Stimulated activated CD4-positive, alpha-beta T cell treated with anti-CD3 and anti-CD28 coated beads, Interleukin-1b, Interleukin-23, amount 100 ng/mL, for 1 hour (primary cell): ENCODE data around the gene UBC.

Experiments
- DNase-seq, 2 donors: peaks; one replicate each; pipeline ENCODE4 v3.0.0-alpha.2; 2020; ENCODE audit warnings: low read depth in 2 of 2

UBC gene

DNA sequence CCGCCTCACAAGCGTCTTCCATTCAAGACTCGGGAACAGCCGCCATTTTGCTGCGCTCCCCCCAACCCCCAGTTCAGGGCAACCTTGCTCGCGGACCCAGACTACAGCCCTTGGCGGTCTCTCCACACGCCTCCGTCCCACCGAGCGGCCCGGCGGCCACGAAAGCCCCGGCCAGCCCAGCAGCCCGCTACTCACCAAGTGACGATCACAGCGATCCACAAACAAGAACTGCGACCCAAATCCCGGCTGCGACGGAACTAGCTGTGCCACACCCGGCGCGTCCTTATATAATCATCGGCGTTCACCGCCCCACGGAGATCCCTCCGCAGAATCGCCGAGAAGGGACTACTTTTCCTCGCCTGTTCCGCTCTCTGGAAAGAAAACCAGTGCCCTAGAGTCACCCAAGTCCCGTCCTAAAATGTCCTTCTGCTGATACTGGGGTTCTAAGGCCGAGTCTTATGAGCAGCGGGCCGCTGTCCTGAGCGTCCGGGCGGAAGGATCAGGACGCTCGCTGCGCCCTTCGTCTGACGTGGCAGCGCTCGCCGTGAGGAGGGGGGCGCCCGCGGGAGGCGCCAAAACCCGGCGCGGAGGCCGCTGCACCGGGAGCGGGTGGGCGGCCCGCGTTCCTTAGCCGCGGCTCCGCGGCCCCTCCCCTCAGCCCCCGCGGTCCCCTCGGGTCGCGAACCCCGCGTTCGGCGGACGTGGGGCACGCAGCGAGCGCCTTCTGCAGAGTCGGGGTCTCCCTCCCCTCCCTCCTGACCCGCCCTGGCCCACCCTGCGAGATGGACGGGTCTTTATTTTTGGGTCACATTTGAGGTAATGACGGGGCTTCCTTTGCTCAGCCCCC, at the start of gene UBC:
Gene UBC (minus strand): TSS at position 259 of the 847 bp plus-strand sequence. CDS start 879 bp downstream, outside the sequence.
- DNase-seq, result peak; percentile 77 to 81

DNA sequence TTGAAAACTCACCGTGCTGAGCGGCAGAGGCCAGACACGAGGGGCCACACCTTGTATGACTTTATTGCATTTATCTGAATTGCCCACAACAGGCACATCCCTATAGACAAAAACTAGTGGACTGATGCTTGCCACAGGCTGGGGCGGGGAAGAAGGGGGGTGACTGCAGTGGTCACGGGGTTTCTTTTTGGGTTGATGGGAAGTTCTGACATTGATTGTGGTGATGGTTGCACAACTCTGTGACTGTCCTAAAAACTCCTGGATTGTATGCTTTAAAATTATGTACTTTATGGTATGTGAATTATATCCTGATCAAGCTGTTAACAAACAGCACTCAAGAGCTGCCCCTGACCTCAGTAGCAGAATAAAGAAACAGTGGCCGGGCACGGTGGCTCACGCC, 48.8 kb upstream of the UBC start:
- DNase-seq, result no peak

DNA sequence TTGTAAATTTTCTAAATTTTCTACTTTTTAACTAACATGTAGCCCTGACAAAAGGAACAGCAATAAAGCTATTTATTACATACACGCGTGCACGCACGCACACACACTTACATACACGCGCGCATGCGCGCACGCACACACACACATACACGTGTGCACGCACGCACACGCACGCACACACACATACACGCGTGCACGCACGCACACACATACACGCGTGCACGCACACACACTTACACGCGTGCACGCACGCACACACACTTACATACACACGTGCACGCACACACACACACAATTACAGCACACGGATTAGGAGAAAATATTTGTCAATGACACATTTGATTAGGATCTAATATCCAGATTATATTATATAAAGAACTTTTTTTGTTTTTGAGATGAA, 46.6 kb upstream of the UBC start:
- no peak for DNase-seq

DNA sequence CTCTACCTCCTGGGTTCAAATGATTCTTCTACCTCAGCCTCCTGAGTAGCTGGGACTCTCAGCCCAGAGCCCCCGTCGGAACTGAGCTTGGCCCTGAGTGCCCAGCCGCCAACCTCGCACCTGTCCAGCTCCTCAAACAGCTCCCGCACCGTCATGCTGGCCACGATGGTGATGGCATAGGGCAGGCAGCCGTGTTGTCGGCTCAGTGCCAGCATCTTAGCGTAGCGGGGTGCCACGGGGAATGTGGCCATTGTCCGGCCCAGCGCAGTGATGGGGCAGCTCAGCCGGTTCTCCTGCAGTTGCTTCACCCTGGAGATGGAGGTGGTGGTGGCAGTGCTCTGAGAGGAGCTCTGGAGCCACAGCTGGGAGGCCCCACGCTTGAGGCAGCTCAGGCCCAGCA, 42.1 kb upstream of the UBC start:
- no peak for DNase-seq

GRCh38 chr12:124954771-124955170, 40.3 kb upstream of the UBC start:
- no peak for DNase-seq

GRCh38 chr12:124953689-124954405, 39.4 kb upstream of the UBC start:
- no peak for DNase-seq

- DNase-seq, result no peak
Measured at GRCh38 chr12:124952801-124953200, 38.4 kb upstream of the UBC start.

- DNase-seq, result no peak
Measured at GRCh38 chr12:124952295-124952694, 37.8 kb upstream of the UBC start.

DNA sequence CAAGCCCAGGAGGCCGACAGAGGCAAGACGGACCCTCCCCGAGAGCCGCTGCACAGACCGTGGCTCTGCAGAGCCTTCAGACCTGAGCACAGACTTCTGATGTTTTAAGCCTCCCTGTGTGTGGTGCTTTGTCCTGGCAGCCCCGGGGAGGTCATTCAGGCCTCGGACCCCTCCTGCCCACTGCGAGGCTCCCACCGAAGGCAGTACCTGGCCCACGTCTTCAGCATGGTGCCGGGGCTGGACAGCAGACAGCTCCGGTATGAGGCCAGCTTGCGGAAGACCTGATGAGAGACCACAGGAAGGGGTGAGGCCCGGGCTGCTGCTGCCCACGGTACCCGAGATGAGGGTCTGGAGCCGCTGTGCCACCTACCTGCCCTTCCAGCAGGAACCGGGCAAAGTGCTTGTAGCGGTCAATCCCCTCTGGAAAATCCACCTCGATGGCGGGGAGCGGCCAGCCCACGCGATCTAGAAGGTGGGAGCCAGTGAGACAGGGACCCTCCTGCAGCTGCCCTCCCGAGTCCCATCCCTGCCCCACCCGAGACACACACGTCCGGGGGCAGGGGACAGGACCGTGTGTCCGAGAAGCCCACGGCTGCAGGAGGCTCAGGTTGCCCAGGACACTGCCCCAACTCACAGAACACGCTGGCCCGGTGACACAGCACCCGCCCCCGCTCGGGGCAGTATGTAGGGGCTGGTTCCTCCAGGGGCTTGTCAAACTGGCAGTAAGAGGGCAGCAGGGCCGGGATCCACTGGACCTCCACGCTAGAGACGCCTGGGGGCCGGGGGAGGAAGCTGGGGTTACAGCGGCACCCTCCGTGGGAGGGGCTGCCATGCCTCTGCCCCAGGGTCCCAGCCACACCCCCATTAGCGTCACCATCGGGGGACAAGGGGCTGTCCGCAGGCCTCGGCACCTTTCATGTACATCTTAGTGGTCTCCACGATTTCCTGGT, 35.6 kb upstream of the UBC start:
- DNase-seq, result no peak

DNA sequence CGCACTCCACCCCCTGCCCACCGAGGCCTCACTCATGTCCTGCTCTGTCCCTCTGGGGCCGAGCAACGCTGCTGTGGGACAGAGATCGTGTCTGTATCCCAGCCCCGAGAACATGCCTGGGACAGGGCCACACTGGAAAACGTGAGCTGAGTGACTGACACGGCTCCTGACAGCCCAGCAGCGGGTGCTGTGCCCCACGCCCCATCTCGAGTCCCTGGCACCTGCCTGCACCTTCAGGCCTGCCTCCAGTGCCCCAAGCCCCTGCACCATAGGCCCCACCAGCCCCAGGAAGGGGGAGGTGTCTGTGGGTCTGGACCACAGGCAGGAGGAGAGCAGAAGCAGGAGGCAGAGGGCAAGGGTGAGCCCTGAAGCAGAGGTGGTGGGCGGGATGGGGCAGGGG, 34.6 kb upstream of the UBC start:
- DNase-seq, result no peak

DNA sequence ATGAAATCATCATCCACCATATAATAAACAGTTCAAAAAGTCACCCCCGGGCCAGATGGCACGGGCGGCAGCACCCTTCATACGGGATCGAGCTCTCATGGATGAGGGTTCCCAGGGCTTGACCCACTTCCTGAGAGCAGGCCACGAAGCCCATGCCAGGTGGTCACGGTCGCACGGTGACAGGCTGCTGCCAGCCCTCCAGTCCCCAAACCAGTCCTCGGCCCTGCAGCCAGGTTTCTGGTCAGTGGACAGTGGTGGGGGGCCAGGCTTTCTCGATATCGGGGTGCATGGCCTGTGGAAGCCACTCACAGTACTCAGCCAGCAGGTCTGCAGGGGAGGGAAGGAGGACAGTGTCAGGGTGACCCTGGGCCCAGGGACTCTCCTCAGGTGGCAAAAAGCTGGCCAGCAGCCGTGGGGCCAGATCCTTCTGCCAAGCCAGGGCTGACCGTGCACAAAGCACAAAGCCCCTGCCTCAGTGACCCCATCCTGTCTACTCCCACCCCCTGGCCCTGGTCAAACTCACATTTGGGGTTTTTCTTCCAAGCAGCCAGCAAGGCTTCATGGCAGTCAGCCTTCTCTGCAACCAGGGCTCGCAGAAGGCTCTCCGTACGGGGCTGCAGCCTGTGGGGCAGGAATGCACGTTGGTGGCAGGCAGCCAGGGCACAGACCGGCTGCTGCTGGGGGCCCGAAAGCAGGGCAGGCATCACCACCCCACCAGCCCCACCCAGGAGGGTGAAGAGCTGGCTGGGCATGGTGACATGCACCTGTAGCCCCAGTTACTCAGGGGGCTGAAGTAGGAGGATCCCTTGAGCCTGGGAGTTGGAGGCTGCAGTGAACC, 33.3 kb upstream of the UBC start:
- no peak for DNase-seq

DNA sequence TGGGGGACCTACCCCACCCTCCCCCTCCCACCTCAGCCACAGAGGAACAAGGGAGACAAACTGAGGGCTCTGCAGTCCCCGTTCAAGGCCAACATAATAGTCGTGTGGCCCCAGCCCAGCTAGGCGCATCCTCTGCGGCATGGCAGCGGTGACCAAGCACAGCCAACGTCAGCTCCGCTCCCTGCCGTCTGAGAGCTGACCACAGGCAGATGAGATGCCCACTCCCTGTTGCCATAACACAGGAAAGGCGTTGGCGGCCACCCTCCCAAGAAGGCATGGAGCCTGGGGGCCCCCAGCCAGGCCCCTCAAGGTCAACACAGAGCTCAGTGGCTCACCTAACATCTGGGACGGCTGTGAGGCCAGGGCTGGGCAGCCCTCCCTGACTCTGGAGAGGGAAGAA, 32.6 kb upstream of the UBC start:
- DNase-seq, result no peak

GRCh38 chr12:124946447-124946793, 32.0 kb upstream of the UBC start:
- no peak for DNase-seq

GRCh38 chr12:124941170-124941527, 26.7 kb upstream of the UBC start:
- DNase-seq, result no peak

GRCh38 chr12:124940393-124941169, 26.1 kb upstream of the UBC start:
- DNase-seq, result peak; percentile 57 to 62

GRCh38 chr12:124940143-124940392, 25.6 kb upstream of the UBC start:
- DNase-seq, result no peak

- DNase-seq, result peak; percentile 74 to 93
Measured at GRCh38 chr12:124939421-124940142, 25.1 kb upstream of the UBC start.

GRCh38 chr12:124939079-124939420, 24.6 kb upstream of the UBC start:
- no peak for DNase-seq

DNA sequence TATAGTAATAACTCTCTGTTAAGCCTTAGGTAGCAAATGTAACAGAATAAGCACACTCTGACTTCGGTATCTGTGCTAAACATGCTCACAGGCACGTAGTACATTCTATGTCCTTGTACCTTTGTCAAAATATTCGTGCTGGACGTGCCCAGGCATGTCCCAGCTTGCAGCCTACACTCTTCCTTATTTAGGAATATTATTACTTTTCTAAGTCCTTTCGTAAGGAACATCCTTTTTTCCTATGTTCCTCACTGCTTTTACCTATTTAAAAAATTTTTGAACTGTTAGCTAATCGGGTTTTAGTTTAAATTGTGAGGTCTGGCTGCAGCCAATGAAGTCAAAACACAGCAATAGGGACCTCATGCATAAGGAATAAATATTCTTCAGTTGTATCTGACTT, 24.1 kb upstream of the UBC start:
- DNase-seq, result no peak

- DNase-seq, result no peak
Measured at GRCh38 chr12:124938108-124938507, 23.7 kb upstream of the UBC start.
